Karpas-422 (cell line): Measurements from ENCODE around the gene CENPH. TPM values are rescaled to one million over a fixed set of nuclear protein-coding genes. Genes with fewer than 3 reads are reported as not detected.
"Not testable (repeated sequence)": the region's sequence is repeated elsewhere in the genome, so short reads cannot be mapped to it uniquely, and the experiment has no call there.

Experiments
- DNase-seq: peaks from one replicate; pipeline ENCODE4 v3.0.0-alpha.2; 2015
- H2AFZ ChIP-seq: fragments of 200-600 bp; sonication (generic); 2 replicates; pipeline ENCODE4 v1.6.1; 2014; ENCODE audit warnings: antibody characterized with exemption, low read length, mixed read lengths
- H3K27ac ChIP-seq: fragments of 200-600 bp; sonication (generic); 2 replicates; pipeline ENCODE4 v1.5.1; 2014; ENCODE audit warnings: mild to moderate bottlenecking, low read length, moderate library complexity
- H3K27me3 ChIP-seq: fragments of 200-600 bp; sonication (generic); 2 replicates; pipeline ENCODE4 v1.6.1; 2014; ENCODE audit warnings: low read length, mixed read lengths
- H3K36me3 ChIP-seq: fragments of 200-600 bp; sonication (generic); 2 replicates; pipeline ENCODE4 v1.6.1; 2014; ENCODE audit warnings: low read length, mixed read lengths; ENCODE audit not compliant: insufficient read depth
- H3K4me1 ChIP-seq: fragments of 200-600 bp; sonication (generic); 2 replicates; pipeline ENCODE4 v1.6.1; 2014; ENCODE audit warnings: mild to moderate bottlenecking, low read length, mixed read lengths
- H3K4me2 ChIP-seq: fragments of 200-600 bp; sonication (generic); 2 replicates; pipeline ENCODE4 v1.6.1; 2014; ENCODE audit warnings: low read length, low read depth, mild to moderate bottlenecking; ENCODE audit not compliant: poor library complexity, severe bottlenecking
- H3K4me3 ChIP-seq: fragments of 200-600 bp; sonication (generic); 2 replicates; pipeline ENCODE4 v1.5.1; 2014; ENCODE audit warnings: mild to moderate bottlenecking, antibody characterized with exemption, low read length, mixed read lengths
- H3K79me2 ChIP-seq: fragments of 200-600 bp; sonication (generic); 2 replicates; pipeline ENCODE4 v1.6.1; 2014; ENCODE audit warnings: mild to moderate bottlenecking, low read length, mixed read lengths
- H3K9ac ChIP-seq: fragments of 200-600 bp; sonication (generic); 2 replicates; pipeline ENCODE4 v1.6.0; 2014; ENCODE audit warnings: low read length
- H3K9me2 ChIP-seq: fragments of 200-600 bp; sonication (generic), shearing (Covaris generic); replicated peaks from 2 replicates; pipeline ENCODE4 v1.6.0; 2014; ENCODE audit warnings: mild to moderate bottlenecking, low read length, moderate library complexity; ENCODE audit not compliant: insufficient read depth
- H3K9me3 ChIP-seq: fragments of 300-700, 200-600 bp; sonication (generic); 2 replicates; pipeline ENCODE4 v1.6.1; 2014; ENCODE audit warnings: low read length, mixed read lengths
- H4K20me1 ChIP-seq: fragments of 200-600 bp; sonication (generic); 2 replicates; pipeline ENCODE4 v1.6.1; 2014; ENCODE audit warnings: mild to moderate bottlenecking, antibody characterized with exemption, low read length, low read depth; ENCODE audit not compliant: insufficient read depth
- total RNA-seq: library from RNA; depleted of rRNA; stranded (reverse); fragments of >200 nt; shearing (Covaris generic); gene quantifications from 2 replicates; pipeline ENCODE4 v1.2.3, GENCODE V29; 2014; ENCODE audit warnings: low replicate concordance; rRNA removed

The CENPH gene
- total RNA-seq: 34.1 and 37.0 TPM in 2 replicates

GRCh38 chr5:69189162-69190086 is at the start of gene CENPH:
TSS of gene CENPH (plus strand) at chr5:69189583. CDS start at chr5:69189635, 52 bp downstream.
- Histone ChIP-seq H3K4me1 (peaks cover 16% of the 10 kb centered on the region), H3K9me2 (no peaks in the 10 kb centered on the region), H3K79me2 (peaks cover 19% of the 10 kb centered on the region), H4K20me1 (no peaks in the 10 kb centered on the region), H3K27ac (peak within 1 kb of the TSS; percentile 74), H2AFZ (peak within 1 kb of the TSS; percentile 66; the same call in 1 of the 2 replicates), H3K27me3 (no peaks in the 10 kb centered on the region), H3K4me3 (peak within 1 kb of the TSS; percentile 74), H3K36me3 (peaks cover 17% of the 10 kb centered on the region), H3K9ac (peak within 1 kb of the TSS; percentile 80), H3K4me2 (peak within 1 kb of the TSS; percentile 84), H3K9me3 (no peaks in the 10 kb centered on the region)
- peak; percentile 97 for DNase-seq

- H4K20me1 ChIP-seq, H3K9ac ChIP-seq: not testable (repeated sequence)
Observed at GRCh38 chr5:69140239-69140638, 49.1 kb upstream of the CENPH start.

GRCh38 chr5:69140827-69141226 is 48.6 kb upstream of the CENPH start:
- no peaks in the 10 kb centered on the region for H3K79me2 ChIP-seq
- H3K36me3 ChIP-seq: no peaks in the 10 kb centered on the region
- H3K4me3 ChIP-seq: no peak overlapping the region
- H3K4me1 ChIP-seq: peaks cover 9% of the 10 kb centered on the region
- H3K27me3 ChIP-seq: no peaks in the 10 kb centered on the region
- no peak overlapping the region for H3K4me2 ChIP-seq
- H3K9me2 ChIP-seq: no peaks in the 10 kb centered on the region
- no peak for DNase-seq
- H4K20me1 ChIP-seq: no peaks in the 10 kb centered on the region
- no peaks in the 10 kb centered on the region for H3K9me3 ChIP-seq
- H2AFZ ChIP-seq: no peak overlapping the region
- no peak overlapping the region for H3K9ac ChIP-seq
- no peak overlapping the region for H3K27ac ChIP-seq

More at GRCh38 chr5:69140239-69140638, 49.1 kb upstream of the CENPH start:
- H2AFZ ChIP-seq, H3K4me2 ChIP-seq, H3K27ac ChIP-seq, H3K79me2 ChIP-seq, DNase-seq, H3K27me3 ChIP-seq, H3K36me3 ChIP-seq, H3K9me2 ChIP-seq, H3K9me3 ChIP-seq, H3K4me3 ChIP-seq: not testable (repeated sequence)
- peaks cover 14% of the 10 kb centered on the region for H3K4me1 ChIP-seq

- H3K27ac ChIP-seq, H3K4me2 ChIP-seq, H3K27me3 ChIP-seq, H3K79me2 ChIP-seq, H2AFZ ChIP-seq, H3K9me3 ChIP-seq, H4K20me1 ChIP-seq, H3K9ac ChIP-seq, DNase-seq, H3K4me3 ChIP-seq, H3K9me2 ChIP-seq, H3K4me1 ChIP-seq, H3K36me3 ChIP-seq: not testable (repeated sequence)
Observed at GRCh38 chr5:69148576-69148975, 40.8 kb upstream of the CENPH start.

GRCh38 chr5:69148981-69149675 is 40.3 kb upstream of the CENPH start:
- H3K9me3 ChIP-seq: no peaks in the 10 kb centered on the region
- H3K9ac ChIP-seq: no peak overlapping the region
- no peak overlapping the region for H3K27ac ChIP-seq
- no peaks in the 10 kb centered on the region for H3K27me3 ChIP-seq
- no peak for DNase-seq
- no peaks in the 10 kb centered on the region for H3K4me1 ChIP-seq
- H4K20me1 ChIP-seq: no peaks in the 10 kb centered on the region
- H3K4me2 ChIP-seq: no peak overlapping the region
- H3K4me3 ChIP-seq: no peak overlapping the region
- H3K36me3 ChIP-seq: no peaks in the 10 kb centered on the region
- no peak overlapping the region for H2AFZ ChIP-seq
- H3K79me2 ChIP-seq: no peaks in the 10 kb centered on the region
- no peaks in the 10 kb centered on the region for H3K9me2 ChIP-seq

GRCh38 chr5:69149676-69150010 is 39.7 kb upstream of the CENPH start:
- Histone ChIP-seq H3K27me3 (no peaks in the 10 kb centered on the region), H2AFZ (no peak overlapping the region), H4K20me1 (no peaks in the 10 kb centered on the region), H3K79me2 (no peaks in the 10 kb centered on the region), H3K4me1 (no peaks in the 10 kb centered on the region), H3K36me3 (no peaks in the 10 kb centered on the region), H3K9me2 (no peaks in the 10 kb centered on the region), H3K27ac (no peak overlapping the region), H3K9ac (no peak overlapping the region), H3K9me3 (no peaks in the 10 kb centered on the region), H3K4me3 (no peak overlapping the region), H3K4me2 (no peak overlapping the region)
- DNase-seq: no peak

GRCh38 chr5:69152731-69153130 is 36.7 kb upstream of the CENPH start:
- no peak for DNase-seq
- Histone ChIP-seq H3K27ac (no peak overlapping the region), H2AFZ (no peak overlapping the region), H3K9me3 (no peaks in the 10 kb centered on the region), H3K36me3 (no peaks in the 10 kb centered on the region), H4K20me1 (no peaks in the 10 kb centered on the region), H3K79me2 (no peaks in the 10 kb centered on the region), H3K4me3 (no peak overlapping the region), H3K27me3 (no peaks in the 10 kb centered on the region), H3K4me1 (no peaks in the 10 kb centered on the region), H3K4me2 (no peak overlapping the region), H3K9me2 (no peaks in the 10 kb centered on the region), H3K9ac (no peak overlapping the region)

- H3K27me3 ChIP-seq: no peaks in the 10 kb centered on the region
- no peaks in the 10 kb centered on the region for H3K9me3 ChIP-seq
- no peaks in the 10 kb centered on the region for H4K20me1 ChIP-seq
- H3K4me3 ChIP-seq: no peak overlapping the region
- H3K79me2 ChIP-seq: no peaks in the 10 kb centered on the region
- H3K9ac ChIP-seq: no peak overlapping the region
- no peak for DNase-seq
- no peak overlapping the region for H3K27ac ChIP-seq
- no peaks in the 10 kb centered on the region for H3K4me1 ChIP-seq
- H3K4me2 ChIP-seq: no peak overlapping the region
- no peaks in the 10 kb centered on the region for H3K36me3 ChIP-seq
- H3K9me2 ChIP-seq: no peaks in the 10 kb centered on the region
- no peak overlapping the region for H2AFZ ChIP-seq
Observed at GRCh38 chr5:69156456-69156855, 32.9 kb upstream of the CENPH start.
